Panc1 (cell line): Measurements from ENCODE around the gene MPP2. TPM values are rescaled to one million over a fixed set of nuclear protein-coding genes. Genes with fewer than 3 reads are reported as not detected.

Source experiments
- ATAC-seq: fragments of 200-7000 bp; cut with Tn5 transposase; 2 replicates; pipeline ENCODE4 v1.9.1; 2020; ENCODE audit warnings: mild to moderate bottlenecking, moderate library complexity
- BruUV-seq: library from RNA; stranded (reverse); fragments of 400-500 nt; replicated peaks from 2 replicates; lab custom pipeline; 2021; lab: Mats Ljungman, UMichigan
- CTCF ChIA-PET: fragments of 300-600 bp; sonication (Branson Sonifier 250); formaldehyde crosslinking; loops from one replicate; lab custom pipeline; 2022; ENCODE audit warnings: antibody characterized with exemption; lab: Charles Lee
- POLR2A ChIA-PET: fragments of 300-600 bp; sonication (Branson Sonifier 250); formaldehyde crosslinking; loops from one replicate; lab custom pipeline; 2022; ENCODE audit warnings: antibody characterized with exemption; lab: Charles Lee
- DNase-seq: peaks from one replicate; pipeline ENCODE4 v3.0.0-alpha.2; 2010; ENCODE audit warnings: low read depth, low spot score
- H3K27ac ChIP-seq: 2 replicates; pipeline ENCODE4 v1.5.1; 2011; ENCODE audit warnings: mild to moderate bottlenecking, low read length, inconsistent platforms
- H3K27me3 ChIP-seq: fragments of 200-500 bp; sonication (Bioruptor generic); 2 replicates; pipeline ENCODE4 v1.6.0; 2014; ENCODE audit warnings: low read length, inconsistent platforms; ENCODE audit not compliant: control insufficient read depth, insufficient read depth
- H3K36me3 ChIP-seq: fragments of 200-500 bp; sonication (Bioruptor generic); 2 replicates; pipeline ENCODE4 v1.5.1; 2014; ENCODE audit warnings: inconsistent platforms, mild to moderate bottlenecking, low read length, moderate library complexity; ENCODE audit not compliant: control insufficient read depth, insufficient read depth
- H3K4me1 ChIP-seq: 2 replicates; pipeline ENCODE4 v1.5.1; 2011; ENCODE audit warnings: inconsistent platforms, mild to moderate bottlenecking, low read length, moderate library complexity; ENCODE audit not compliant: control insufficient read depth, insufficient read depth
- H3K4me3 ChIP-seq, 2 experiments: 2 replicates each; pipeline ENCODE4 v1.5.1; 2011 to 2012; ENCODE audit warnings: low read depth in 2 of 2, low read length in 2 of 2, mild to moderate bottlenecking in 2 of 2, inconsistent platforms in 1 of 2, moderate library complexity in 1 of 2
- H3K9me3 ChIP-seq: fragments of 200-500 bp; sonication (Bioruptor generic); 2 replicates; pipeline ENCODE4 v1.5.1; 2014; ENCODE audit warnings: low read depth, mild to moderate bottlenecking, inconsistent platforms, low read length, moderate library complexity; ENCODE audit not compliant: control insufficient read depth, insufficient read depth
- POLR2AphosphoS5 ChIP-seq: IDR thresholded peaks from 2 replicates; pipeline ENCODE4 v1.6.1; 2012; ENCODE audit warnings: mild to moderate bottlenecking, low read depth, low read length, moderate library complexity
- SIN3A ChIP-seq: IDR thresholded peaks from 2 replicates; pipeline ENCODE4 v1.6.1; 2012; ENCODE audit warnings: low read depth, mild to moderate bottlenecking, low read length, moderate library complexity, borderline replicate concordance; ENCODE audit not compliant: insufficient read depth
- TCF7L2 ChIP-seq: IDR thresholded peaks from 2 replicates; pipeline ENCODE4 v1.6.1; 2011; ENCODE audit warnings: mild to moderate bottlenecking, low read depth, low read length, inconsistent platforms
- in situ Hi-C: cut with HindIII; loops from 2 replicates; pipeline ENCODE4 v1.10.0; 2016; ENCODE audit warnings: low sequenced_read_pairs, low pct_unique_long_range_greater_than_20kb
- intact Hi-C: fragments of 100-400 bp; cut with micrococcal nuclease; formaldehyde crosslinking; loops from one replicate; pipeline ENCODE4 v1.10.0; 2022; ENCODE audit not compliant: unreplicated experiment
- total RNA-seq: library from RNA; stranded (reverse); gene quantifications from one replicate; pipeline ENCODE4 v1.2.1, GENCODE V29; 2021; ENCODE audit not compliant: unreplicated experiment
- TF ChIP-seq, protein P1 (sequence below): fragments of 450-650 bp; IDR thresholded peaks from 2 replicates; pipeline ENCODE4 v1.5.1; 2017; ENCODE audit warnings: mild to moderate bottlenecking
- TF ChIP-seq, protein P2 (sequence below), 2 experiments: IDR thresholded peaks; 2 replicates each; pipeline ENCODE4 v1.6.1; 2011 to 2012; ENCODE audit warnings: low read depth in 2 of 2, control low read depth in 1 of 2, low read length in 1 of 2, mild to moderate bottlenecking in 1 of 2, moderate library complexity in 1 of 2; ENCODE audit not compliant: insufficient read depth in 1 of 2

MPP2 gene
- total RNA-seq, 1 experiment from 2014 or later: 3.5 TPM

DNA sequence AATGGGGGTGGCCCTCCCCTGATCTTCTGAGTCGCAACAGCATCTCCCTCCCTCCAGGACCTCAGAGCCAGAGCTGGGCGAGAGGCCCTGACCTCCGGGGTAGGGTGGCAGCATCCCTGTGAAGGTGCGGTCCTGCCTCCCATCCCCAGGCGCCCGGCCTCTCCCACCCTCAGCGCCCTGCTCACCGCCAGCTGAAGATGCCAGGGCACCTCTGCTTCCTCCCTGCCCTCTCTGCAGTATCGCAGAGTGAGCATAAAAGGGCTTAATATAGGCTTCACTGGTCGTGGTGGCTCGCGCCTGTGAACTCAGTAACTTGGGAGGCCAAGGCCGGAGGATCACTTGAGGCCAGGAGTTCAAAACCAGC lies 10.7 kb upstream of the MPP2 start:
- ChIA-PET CTCF (no interaction called here), POLR2A (no interaction called here)
- Histone ChIP-seq H3K27ac (no peak overlapping the region), H3K27me3 (no peaks in the 10 kb centered on the region), H3K36me3 (no peaks in the 10 kb centered on the region), H3K9me3 (no peaks in the 10 kb centered on the region), H3K4me3 (no peak overlapping the region), H3K4me1 (no peaks in the 10 kb centered on the region)
- no TSS peak for BruUV-seq
- no peak for DNase-seq
- intact Hi-C loops (no loop called here), in situ Hi-C loops (no loop called here)
- TF ChIP-seq POLR2AphosphoS5: no peak
- no peak for TF ChIP-seq SIN3A
- no peak for TF ChIP-seq TCF7L2
- TF ChIP-seq, protein P1, sequence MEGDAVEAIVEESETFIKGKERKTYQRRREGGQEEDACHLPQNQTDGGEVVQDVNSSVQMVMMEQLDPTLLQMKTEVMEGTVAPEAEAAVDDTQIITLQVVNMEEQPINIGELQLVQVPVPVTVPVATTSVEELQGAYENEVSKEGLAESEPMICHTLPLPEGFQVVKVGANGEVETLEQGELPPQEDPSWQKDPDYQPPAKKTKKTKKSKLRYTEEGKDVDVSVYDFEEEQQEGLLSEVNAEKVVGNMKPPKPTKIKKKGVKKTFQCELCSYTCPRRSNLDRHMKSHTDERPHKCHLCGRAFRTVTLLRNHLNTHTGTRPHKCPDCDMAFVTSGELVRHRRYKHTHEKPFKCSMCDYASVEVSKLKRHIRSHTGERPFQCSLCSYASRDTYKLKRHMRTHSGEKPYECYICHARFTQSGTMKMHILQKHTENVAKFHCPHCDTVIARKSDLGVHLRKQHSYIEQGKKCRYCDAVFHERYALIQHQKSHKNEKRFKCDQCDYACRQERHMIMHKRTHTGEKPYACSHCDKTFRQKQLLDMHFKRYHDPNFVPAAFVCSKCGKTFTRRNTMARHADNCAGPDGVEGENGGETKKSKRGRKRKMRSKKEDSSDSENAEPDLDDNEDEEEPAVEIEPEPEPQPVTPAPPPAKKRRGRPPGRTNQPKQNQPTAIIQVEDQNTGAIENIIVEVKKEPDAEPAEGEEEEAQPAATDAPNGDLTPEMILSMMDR: no peak
- no peak for ATAC-seq

DNA sequence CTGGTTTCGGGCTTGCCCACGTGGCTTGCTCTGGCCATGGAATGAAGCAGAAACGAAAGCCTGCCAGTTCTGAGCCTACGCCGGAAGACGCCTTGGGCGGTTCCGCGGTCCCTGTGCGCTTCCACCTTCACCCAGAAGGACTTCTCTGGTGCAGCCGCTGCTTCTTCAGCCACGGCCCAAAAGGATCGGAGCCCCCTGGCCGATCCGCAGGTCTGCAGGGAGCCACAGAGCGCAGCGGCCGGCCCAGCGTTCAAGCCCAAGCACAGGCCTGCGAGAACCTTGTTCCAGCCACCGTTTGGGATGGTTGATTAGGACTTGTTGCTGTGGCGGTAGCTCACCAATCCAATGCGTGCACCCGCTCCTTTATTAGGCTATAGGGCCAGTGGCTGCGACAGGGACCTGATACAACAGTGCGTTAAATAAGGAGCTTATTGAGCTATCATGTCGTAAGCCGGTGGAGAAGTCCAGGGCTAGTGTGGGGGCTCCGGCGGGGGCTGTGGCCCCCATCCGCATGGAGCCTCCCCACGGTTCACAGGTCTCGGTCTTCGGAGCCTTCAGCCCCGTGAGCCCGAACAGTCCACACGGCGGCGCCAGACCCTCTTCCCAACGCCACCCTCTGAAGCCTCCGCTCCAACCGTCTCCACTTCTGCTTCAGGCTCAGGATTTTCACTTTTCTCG lies 10.2 kb upstream of the MPP2 start:
- in situ Hi-C loops: no loop called here
- Histone ChIP-seq H3K4me1 (no peaks in the 10 kb centered on the region), H3K9me3 (no peaks in the 10 kb centered on the region), H3K4me3 (no peak overlapping the region), H3K27me3 (no peaks in the 10 kb centered on the region), H3K27ac (no peak overlapping the region), H3K36me3 (no peaks in the 10 kb centered on the region)
- ATAC-seq (no peak), DNase-seq (no peak)
- POLR2A ChIA-PET: no interaction called here
- CTCF ChIA-PET: no interaction called here
- BruUV-seq: no TSS peak
- intact Hi-C loops: no loop called here
- TF ChIP-seq POLR2AphosphoS5 (no peak), TCF7L2 (no peak), SIN3A (no peak)
- TF ChIP-seq, protein P2, sequence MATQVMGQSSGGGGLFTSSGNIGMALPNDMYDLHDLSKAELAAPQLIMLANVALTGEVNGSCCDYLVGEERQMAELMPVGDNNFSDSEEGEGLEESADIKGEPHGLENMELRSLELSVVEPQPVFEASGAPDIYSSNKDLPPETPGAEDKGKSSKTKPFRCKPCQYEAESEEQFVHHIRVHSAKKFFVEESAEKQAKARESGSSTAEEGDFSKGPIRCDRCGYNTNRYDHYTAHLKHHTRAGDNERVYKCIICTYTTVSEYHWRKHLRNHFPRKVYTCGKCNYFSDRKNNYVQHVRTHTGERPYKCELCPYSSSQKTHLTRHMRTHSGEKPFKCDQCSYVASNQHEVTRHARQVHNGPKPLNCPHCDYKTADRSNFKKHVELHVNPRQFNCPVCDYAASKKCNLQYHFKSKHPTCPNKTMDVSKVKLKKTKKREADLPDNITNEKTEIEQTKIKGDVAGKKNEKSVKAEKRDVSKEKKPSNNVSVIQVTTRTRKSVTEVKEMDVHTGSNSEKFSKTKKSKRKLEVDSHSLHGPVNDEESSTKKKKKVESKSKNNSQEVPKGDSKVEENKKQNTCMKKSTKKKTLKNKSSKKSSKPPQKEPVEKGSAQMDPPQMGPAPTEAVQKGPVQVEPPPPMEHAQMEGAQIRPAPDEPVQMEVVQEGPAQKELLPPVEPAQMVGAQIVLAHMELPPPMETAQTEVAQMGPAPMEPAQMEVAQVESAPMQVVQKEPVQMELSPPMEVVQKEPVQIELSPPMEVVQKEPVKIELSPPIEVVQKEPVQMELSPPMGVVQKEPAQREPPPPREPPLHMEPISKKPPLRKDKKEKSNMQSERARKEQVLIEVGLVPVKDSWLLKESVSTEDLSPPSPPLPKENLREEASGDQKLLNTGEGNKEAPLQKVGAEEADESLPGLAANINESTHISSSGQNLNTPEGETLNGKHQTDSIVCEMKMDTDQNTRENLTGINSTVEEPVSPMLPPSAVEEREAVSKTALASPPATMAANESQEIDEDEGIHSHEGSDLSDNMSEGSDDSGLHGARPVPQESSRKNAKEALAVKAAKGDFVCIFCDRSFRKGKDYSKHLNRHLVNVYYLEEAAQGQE (IDR thresholded peaks at IDR 0.05; ENCODE audit: insufficient read depth in 1 of 2, low read depth in 2 of 2, low read length in 1 of 2): no peak
- TF ChIP-seq, protein P1: no peak; the same call in 1 of the 2 replicates
